ENCODE measurements around the gene APLF.

GRCh38 chr2:68435615-68436014 lies 31.8 kb upstream of the APLF start:
- TF ChIP-seq CTCF (IDR thresholded peaks at IDR 0.05; ENCODE audit: low read depth, low read length) (no peak), MYC (IDR thresholded peaks at IDR 0.05; ENCODE audit: low read depth, low read length) (no peak), POLR2A (IDR thresholded peaks at IDR 0.05; ENCODE audit: extremely low read depth, insufficient read length) (no peak)
- TF ChIP-seq, protein P1, sequence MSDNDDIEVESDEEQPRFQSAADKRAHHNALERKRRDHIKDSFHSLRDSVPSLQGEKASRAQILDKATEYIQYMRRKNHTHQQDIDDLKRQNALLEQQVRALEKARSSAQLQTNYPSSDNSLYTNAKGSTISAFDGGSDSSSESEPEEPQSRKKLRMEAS (IDR thresholded peaks at IDR 0.05; ENCODE audit: low read depth, low read length): no peak
